Tibial nerve (tissue), 4 donors: ENCODE measurements around the gene PRKCB.

Experiments
- CTCF ChIP-seq, 5 experiments: fragments of 200-600 bp in 3 of 5; fragments of 450-650 bp in 2 of 5; sonication (generic) in 3 of 5; IDR thresholded peaks; one replicate each; pipeline ENCODE4 v1.5.1; 2016 to 2019; ENCODE audit warnings: antibody characterized with exemption in 5 of 5, mild to moderate bottlenecking in 3 of 5, moderate library complexity in 2 of 5
- EP300 ChIP-seq, 2 donors: sonication (generic); formaldehyde crosslinking; IDR thresholded peaks; one replicate each; pipeline ENCODE4 v1.6.1; 2017; ENCODE audit warnings: antibody characterized with exemption in 2 of 2, mild to moderate bottlenecking in 1 of 2
- POLR2A ChIP-seq, 2 donors: fragments of 450-650 bp; IDR thresholded peaks; one replicate each; pipeline ENCODE4 v1.6.1; 2017; ENCODE audit warnings: antibody characterized with exemption in 2 of 2, mild to moderate bottlenecking in 2 of 2, moderate library complexity in 2 of 2

DNA sequence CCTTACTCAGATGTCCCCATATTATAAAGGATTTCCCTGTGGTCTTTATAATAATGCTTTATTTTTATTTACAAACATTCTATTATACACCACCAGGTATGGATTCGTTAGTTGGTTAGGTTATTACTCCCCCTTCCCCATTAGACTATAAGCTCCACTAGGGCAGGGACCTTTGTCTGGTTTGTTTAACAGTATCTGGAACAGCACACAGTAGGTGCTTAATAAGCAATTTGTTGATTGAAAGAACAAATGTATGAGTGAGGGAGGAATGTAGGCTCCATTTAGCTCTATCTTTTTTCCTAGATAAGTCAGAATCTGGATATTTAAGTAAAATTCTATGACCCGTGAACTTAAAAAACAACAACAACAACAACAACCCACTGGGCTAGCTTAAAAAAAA is 2.3 kb upstream of the PRKCB start:
- TF ChIP-seq POLR2A (IDR thresholded peaks at IDR 0.05) (no peak), CTCF (IDR thresholded peaks at IDR 0.05) (no peak), EP300 (IDR thresholded peaks at IDR 0.05) (no peak)
